ENCODE measurements around the gene CYP19A1.

The CYP19A1 gene

GRCh38 chr15:51380999-51381806 is 42.8 kb upstream of the CYP19A1 start:
- DNase-seq: peak; percentile 59
- Mint-ChIP-seq H3K9me3 (no peaks in the 10 kb centered on the region), H3K4me3 (no peak overlapping the region), H3K27ac (no peak overlapping the region), H3K4me1 (peaks cover 18% of the 10 kb centered on the region), H3K27me3 (ENCODE audit: low read depth, poor library complexity) (peaks cover 15% of the 10 kb centered on the region), H3K36me3 (ENCODE audit: low read depth) (no peaks in the 10 kb centered on the region)
- peak; percentile 80 for TF ChIP-seq CTCF (IDR thresholded peaks at IDR 0.05)

- Mint-ChIP-seq H3K9me3 (no peaks in the 10 kb centered on the region), H3K27ac (no peak overlapping the region), H3K27me3 (ENCODE audit: low read depth, poor library complexity) (peaks cover 12% of the 10 kb centered on the region), H3K4me1 (peaks cover 10% of the 10 kb centered on the region), H3K4me3 (no peak overlapping the region), H3K36me3 (ENCODE audit: low read depth) (no peaks in the 10 kb centered on the region)
- no peak for DNase-seq
- no peak for TF ChIP-seq CTCF (IDR thresholded peaks at IDR 0.05)
Measured at GRCh38 chr15:51379390-51379789, 41.0 kb upstream of the CYP19A1 start.

GRCh38 chr15:51378406-51378805 is 40.0 kb upstream of the CYP19A1 start:
- peaks cover 10% of the 10 kb centered on the region for H3K4me1 Mint-ChIP-seq
- no peaks in the 10 kb centered on the region for H3K36me3 Mint-ChIP-seq (ENCODE audit: low read depth)
- DNase-seq: no peak
- no peak for TF ChIP-seq CTCF (IDR thresholded peaks at IDR 0.05)
- no peaks in the 10 kb centered on the region for H3K9me3 Mint-ChIP-seq
- no peak overlapping the region for H3K4me3 Mint-ChIP-seq
- H3K27ac Mint-ChIP-seq: no peak overlapping the region
- H3K27me3 Mint-ChIP-seq (ENCODE audit: low read depth, poor library complexity): peaks cover 12% of the 10 kb centered on the region

- peaks cover 15% of the 10 kb centered on the region for H3K27me3 Mint-ChIP-seq (ENCODE audit: low read depth, poor library complexity)
- no peak overlapping the region for H3K27ac Mint-ChIP-seq
- TF ChIP-seq CTCF (IDR thresholded peaks at IDR 0.05): no peak
- no peak overlapping the region for H3K4me3 Mint-ChIP-seq
- DNase-seq: no peak
- no peaks in the 10 kb centered on the region for H3K9me3 Mint-ChIP-seq
- H3K36me3 Mint-ChIP-seq (ENCODE audit: low read depth): no peaks in the 10 kb centered on the region
- peaks cover 5% of the 10 kb centered on the region for H3K4me1 Mint-ChIP-seq
Measured at GRCh38 chr15:51377038-51377786, 38.8 kb upstream of the CYP19A1 start.

GRCh38 chr15:51375966-51376640 is 37.7 kb upstream of the CYP19A1 start:
- H3K27me3 Mint-ChIP-seq (ENCODE audit: low read depth, poor library complexity): peaks cover 15% of the 10 kb centered on the region
- no peaks in the 10 kb centered on the region for H3K36me3 Mint-ChIP-seq (ENCODE audit: low read depth)
- no peak for TF ChIP-seq CTCF (IDR thresholded peaks at IDR 0.05)
- no peak overlapping the region for H3K27ac Mint-ChIP-seq
- no peaks in the 10 kb centered on the region for H3K9me3 Mint-ChIP-seq
- H3K4me3 Mint-ChIP-seq: no peak overlapping the region
- no peak for DNase-seq
- peaks cover 2% of the 10 kb centered on the region for H3K4me1 Mint-ChIP-seq
